GM19025 (cell line): ENCODE results near the gene SLC43A2.

Experiments
- ATAC-seq: cut with Tn5 transposase; IDR thresholded peaks from one replicate; pipeline ENCODE4 v1.9.1; 2021; ENCODE audit warnings: mild to moderate bottlenecking, low read depth, moderate library complexity; ENCODE audit not compliant: unreplicated experiment

The SLC43A2 gene

GRCh38 chr17:1644493-1645206, 16.0 kb upstream of the SLC43A2 start:
- ATAC-seq = no peak

DNA sequence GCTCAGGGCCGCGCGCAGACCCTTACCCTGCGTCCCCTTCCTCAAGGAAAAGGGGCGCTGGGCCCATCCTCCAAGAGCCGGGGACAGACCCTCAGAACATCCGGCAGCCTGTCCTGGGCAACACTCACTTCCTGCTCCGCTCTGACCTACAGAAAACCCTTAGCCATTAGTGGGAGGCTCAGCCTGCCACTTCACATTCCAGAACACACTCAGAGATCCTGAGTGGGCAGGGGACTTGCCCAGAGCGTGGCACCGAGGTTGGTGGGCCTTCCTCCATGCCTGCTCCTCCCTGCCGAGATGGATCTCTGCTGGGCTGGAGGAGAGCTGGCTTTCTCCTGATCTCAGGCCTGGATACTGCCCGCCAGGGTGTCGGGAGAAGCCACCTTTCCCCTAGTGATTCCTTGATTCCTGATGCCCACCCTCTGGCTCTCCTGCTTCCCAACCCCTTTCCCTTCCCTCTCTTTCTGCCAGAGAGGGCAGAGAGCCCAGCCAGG, 15.4 kb upstream of the SLC43A2 start:
- ATAC-seq = no peak

DNA sequence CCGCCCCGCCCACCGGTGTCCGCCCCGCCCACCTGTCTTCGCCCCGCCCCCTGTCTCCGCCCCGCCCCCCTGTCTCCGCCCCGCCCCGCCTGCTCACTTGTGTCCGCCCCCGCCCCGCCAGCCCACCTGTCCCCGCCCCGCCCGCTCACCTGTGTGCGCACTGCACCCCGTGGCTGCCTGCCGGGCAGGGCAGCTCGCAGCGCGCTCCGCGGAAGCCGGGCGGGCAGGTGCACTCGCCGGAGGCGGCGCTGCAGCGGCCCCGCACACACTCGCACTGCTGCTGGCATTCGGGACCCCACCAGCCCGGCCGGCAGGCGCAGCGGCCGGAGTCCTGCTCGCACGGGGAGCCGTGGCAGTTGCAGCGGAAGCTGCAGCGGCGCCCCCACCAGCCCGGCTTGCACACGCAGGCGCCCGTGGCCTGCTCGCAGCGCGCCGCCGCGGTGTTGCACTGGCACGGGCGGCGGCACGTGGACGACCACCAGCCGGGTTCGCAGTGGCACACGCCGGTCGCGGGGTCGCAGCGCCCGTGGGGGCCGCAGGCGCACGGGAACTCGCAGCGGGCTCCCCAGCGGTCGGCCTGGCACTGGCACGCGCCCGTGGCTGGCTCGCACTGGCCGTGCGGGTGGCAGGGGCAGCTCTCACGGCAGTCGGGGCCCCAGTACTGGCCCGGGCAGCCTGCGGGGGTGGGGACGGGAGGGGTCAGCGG, 14.8 kb upstream of the SLC43A2 start:
- ATAC-seq = no peak

DNA sequence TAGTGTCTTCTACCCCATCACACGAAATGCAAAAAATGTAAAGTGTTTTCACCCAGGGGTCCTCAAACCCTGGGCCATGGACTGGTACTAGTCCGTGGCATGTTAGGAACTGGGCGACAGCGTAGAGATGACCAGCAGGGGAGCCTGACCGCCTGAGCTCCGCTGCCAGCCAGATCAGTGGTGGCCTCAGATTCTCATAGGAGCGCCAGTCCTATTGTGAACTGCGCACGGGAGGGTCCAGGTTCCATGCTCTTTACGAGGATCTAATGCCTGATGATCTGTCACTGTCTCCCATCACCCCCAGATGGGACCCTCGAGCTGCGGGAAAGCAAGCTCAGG, 12.4 kb upstream of the SLC43A2 start:
- ATAC-seq = no peak

DNA sequence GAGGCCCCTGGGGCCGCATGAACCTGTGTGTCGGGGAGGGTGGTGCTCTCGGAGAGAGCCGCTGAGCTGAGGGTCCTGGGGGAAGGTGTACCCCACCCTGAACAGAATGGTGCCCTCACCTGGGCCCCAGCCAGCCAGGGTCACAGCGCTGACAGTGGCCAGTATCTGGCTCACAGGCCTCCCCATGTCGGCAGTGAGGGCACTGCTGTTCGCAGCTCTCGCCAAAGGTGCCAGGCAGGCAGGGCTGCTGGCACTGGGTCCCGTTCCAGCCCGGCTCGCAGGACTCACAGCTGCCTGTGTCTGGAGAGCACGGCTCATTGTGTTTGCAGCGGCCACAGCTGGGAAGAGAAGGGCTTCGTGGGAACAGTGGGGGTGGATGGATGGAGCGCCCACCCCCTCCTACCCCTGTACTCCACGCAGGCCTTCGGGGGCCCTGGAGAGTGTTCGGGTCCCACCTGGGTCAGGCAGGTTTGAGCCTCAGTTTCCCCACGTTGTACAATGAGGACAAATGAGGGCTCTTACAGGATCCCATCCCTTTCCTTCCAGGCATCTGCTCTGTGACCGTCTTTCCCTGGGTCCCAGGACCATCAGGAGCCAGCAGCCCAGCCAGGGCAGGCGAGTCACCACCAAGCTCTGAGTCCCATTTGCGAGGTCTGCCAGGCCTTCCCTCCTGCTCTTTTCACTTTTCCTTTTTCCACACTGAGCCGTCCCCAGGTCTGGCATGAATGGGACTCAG, 11.9 kb upstream of the SLC43A2 start:
- ATAC-seq = no peak

GRCh38 chr17:1639549-1640180, 11.0 kb upstream of the SLC43A2 start:
- no peak for ATAC-seq

DNA sequence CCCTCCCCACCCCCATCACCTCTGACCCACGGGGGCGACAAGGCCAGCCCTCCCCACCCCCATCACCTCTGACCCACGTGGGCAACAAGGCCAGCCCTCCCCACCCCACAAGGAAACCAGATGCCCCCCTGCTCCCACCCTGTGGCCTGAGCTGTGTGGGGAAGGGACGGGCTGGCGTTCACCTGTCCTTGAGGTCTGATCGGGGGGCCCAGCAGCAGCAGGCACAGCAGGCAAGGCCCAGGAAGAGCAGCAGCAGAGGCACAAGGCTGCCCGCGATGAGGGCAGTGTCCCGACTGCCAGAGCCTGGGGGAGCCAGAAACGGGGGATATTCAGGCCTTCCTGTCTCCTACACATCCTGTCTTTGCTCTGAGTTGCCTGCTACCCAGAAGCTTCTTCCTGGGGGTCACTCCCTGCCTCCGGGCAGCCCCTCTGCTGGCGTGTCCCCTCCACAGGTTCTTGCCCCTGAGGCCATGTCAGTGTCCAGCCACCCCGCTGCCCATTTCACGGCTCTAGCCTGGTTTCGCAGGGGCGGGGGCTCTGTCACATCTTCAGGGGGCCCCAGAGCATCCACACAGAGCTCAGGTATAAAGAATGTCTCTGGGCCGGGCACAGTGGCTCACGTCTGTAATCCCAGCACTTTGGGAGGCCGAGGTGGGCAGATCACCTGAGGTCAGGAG, 10.1 kb upstream of the SLC43A2 start:
- no peak for ATAC-seq

- ATAC-seq = no peak
Observed at GRCh38 chr17:1638171-1638590, 9.5 kb upstream of the SLC43A2 start.

- ATAC-seq = no peak
Observed at GRCh38 chr17:1636732-1637285, 8.2 kb upstream of the SLC43A2 start.

GRCh38 chr17:1635675-1636465, 7.2 kb upstream of the SLC43A2 start:
- ATAC-seq = no peak

DNA sequence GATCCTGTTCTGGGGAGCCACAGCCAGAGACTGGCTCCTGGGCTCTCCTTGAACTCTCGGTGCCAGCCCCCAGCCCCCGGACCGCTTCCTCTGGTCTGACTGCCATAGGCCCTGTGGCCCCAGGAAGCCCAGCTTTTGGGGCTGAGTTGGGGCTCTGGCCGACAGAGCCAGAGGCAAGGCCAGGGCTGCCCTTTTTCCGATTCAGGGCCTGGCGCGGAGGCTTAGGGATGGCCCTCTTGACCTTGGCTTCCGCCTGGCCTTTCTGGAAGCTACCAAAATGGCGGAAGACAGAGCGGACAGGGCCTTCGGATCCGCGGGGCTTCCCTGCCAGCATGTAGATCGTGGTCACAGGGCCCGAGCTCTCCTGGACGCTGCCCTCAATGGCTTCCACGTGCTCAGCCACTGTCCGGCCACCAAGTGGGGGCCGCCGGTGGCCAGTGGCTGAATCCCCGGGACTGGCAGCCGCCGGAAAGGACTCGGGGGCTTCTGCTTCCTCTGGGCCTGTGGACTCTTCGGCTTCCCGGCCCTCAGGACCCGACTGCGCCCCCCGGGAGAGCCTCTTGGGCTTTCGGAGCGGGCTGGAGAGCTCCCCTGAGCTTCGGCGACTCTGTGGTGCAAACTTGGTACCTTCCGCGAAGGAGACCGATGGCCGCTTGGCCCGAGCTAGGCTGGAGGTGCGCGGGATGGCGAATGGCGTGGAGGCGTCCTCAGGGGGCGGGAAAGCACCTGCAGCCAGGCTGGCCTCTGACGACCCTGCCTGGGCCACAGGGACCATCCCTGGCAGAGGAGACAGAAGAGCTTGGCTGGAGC, 6.4 kb upstream of the SLC43A2 start:
- no peak for ATAC-seq

DNA sequence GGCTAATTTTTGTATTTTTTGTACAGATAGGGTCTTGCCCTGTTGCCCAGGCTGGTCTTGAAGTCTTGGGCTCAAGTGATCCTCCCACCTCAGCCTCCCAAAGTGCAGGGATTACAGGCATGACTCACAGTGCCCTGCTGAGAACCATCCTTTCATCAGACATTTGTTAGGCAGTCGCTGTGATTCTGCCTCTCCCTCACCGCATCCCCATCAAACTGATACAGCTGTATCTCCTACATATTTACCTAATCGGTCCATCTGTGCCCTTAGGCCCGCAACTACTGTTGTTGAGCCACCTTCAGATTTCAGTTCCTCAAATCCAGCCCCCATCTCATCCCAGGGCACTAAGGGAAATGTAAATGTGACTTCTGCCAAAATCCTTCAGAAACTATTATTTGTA, 2.0 kb upstream of the SLC43A2 start:
- no peak for ATAC-seq

DNA sequence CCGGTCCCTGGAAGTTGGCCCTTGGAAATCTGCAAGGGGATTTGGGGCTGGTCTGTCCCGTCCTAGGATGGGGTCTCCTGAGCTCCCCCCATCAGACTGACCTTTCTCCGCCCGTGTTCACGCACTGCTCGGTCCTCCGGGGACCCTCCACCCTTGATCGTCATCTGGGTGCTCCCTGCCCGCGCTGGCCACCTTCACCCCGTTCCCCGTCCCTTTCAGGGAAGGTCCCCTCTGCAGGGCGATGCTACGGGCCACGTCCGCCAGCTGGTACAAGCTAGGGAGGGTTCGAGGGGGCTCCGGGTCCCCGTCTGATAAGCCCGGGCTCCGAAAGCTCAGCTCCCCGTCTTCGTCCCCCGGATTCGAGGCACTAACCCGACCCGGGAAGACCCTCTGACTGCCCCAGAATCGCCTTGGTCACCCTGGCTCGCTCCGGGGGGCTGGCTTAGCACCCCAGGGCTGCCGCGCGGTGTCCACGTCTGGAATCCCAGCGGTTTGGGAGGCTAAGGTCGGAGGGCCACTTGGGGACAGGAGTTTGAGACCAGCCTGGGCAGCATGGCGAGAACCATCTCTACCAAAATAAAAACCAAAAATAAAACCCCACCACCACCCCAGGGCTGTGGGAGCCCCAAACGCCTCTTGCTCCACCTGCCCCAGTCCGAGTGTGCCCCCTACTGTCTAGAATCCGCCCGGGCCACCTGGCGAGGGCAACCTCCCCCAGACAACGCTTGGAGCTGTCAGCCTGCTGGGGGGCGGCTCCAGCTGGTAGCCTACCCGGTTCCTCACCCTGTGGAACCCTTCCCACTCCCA, 1.1 kb upstream of the SLC43A2 start:
- no peak for ATAC-seq

DNA sequence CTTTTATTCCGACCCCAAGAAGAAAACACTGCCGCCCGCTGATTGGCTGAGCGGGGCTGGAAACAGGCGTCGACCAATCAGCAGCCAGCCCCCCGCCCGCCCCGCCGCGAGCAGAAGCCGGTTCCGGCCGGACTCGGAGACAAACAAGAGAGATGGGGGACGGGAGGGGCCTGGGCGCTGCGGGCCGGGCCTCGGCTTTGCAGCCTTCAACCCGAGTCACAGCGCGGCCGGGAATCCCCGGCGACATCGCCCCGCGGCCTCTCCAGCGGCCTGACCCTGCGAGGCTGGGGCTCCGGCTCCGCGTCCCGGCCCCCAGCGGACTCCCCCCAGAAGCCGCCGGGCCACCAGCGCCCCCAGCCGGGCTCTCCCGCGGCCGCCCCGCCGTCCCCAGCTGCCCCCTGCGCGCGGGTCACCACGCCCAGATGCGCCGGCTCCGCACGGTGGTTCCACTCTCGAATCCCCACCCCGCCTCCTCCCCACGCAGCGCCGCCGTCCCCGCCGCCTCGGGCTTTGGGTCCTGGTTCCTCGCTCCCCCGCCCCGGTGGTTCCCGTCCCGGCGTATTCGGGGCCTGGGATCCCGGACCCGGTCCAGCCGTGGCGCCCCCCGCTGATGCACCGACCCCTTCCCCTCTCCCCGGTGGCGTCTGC, 346 bp upstream of the SLC43A2 start:
- ATAC-seq = peak; percentile 55

DNA sequence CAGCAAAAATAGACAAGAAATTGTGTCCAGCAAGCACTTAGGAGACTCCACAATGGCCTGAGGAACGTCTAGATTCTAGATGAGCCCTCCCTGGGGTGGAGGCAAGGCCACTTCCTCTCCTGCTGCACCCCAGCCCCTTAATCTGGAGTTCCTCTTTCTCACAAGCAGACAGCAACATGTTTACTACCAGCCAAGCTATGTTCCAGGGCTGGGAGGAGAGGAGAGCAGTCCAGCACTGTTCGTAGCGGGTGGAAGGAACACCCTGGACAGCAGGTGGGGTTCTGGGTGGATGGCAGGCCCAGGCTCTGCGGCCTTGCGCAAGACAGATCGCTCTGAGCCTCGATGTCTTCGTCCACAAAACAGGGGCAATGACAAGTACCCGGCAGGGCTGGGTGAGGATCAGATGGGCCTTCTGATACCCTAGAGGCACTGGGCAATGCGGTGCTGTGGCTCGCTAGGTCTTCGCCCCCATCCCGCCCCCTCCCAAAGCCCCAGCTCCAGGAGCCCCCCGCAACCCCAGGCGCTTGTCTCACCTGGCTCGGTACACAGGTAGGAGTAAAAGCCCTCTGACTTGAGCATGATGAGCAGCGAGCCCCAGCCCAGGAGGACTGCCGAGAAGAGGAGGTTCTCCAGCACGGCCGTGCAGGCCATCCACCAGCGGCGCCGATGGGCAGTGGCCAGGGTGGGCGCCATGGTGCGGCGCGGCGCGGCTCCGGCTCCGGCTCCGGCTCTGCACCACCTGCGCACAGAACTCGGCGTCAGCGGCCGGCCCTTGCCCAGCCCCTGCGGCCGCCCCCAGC, 1.3 kb downstream of the SLC43A2 start:
- ATAC-seq = no peak

GRCh38 chr17:1626333-1626732, 2.3 kb downstream of the SLC43A2 start:
- ATAC-seq = no peak
